ENCODE data around the gene SAMD4A.

- TF ChIP-seq, protein P1, sequence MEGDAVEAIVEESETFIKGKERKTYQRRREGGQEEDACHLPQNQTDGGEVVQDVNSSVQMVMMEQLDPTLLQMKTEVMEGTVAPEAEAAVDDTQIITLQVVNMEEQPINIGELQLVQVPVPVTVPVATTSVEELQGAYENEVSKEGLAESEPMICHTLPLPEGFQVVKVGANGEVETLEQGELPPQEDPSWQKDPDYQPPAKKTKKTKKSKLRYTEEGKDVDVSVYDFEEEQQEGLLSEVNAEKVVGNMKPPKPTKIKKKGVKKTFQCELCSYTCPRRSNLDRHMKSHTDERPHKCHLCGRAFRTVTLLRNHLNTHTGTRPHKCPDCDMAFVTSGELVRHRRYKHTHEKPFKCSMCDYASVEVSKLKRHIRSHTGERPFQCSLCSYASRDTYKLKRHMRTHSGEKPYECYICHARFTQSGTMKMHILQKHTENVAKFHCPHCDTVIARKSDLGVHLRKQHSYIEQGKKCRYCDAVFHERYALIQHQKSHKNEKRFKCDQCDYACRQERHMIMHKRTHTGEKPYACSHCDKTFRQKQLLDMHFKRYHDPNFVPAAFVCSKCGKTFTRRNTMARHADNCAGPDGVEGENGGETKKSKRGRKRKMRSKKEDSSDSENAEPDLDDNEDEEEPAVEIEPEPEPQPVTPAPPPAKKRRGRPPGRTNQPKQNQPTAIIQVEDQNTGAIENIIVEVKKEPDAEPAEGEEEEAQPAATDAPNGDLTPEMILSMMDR (IDR thresholded peaks at IDR 0.05) = no peak
- no peak for TF ChIP-seq POLR2A (IDR thresholded peaks at IDR 0.05)
These were observed 105.3 kb downstream of the SAMD4A start for GRCh38 chr14:54672181-54672580.
